ENCODE results near the gene ZNF385C. TPM values are rescaled to one million over a fixed set of nuclear protein-coding genes. Genes with fewer than 3 reads are reported as not detected.
"Not testable (repeated sequence)": the region's sequence is repeated elsewhere in the genome, so short reads cannot be mapped to it uniquely, and the experiment has no call there.

ZNF385C gene
- total RNA-seq: under 1 TPM in 3 of 9 donors, not detected in 6; 0.07 to 0.11 (median 0.11) TPM
- under 1 TPM; 0.11 to 0.16 (median 0.13) TPM for polyA plus RNA-seq
- long read RNA-seq, donor 1: 0 reads
- long read RNA-seq, donor 2: 0 reads
- long read RNA-seq, donor 3: 0 reads
- long read RNA-seq, donor 4: 0 reads
- long read RNA-seq, donor 5: 0 reads
- long read RNA-seq, donor 6: 0 reads
- long read RNA-seq, donor 7: 0 reads
- long read RNA-seq, donor 8: 0 reads
- long read RNA-seq, donor 9: 0 reads
- long read RNA-seq, donor 10: 0 reads

GRCh38 chr17:42097691-42098631 lies at the start of gene ZNF385C:
ZNF385C (minus strand) TSS chr17:42098473; CDS start chr17:42063056, 35,417 bp downstream.
- intact Hi-C loops (cut with DNase I): no loop called here
- Histone ChIP-seq H3K27ac (no peak within 1 kb of the TSS), H3K27me3 (peaks cover 7% of the 10 kb centered on the region), H3K4me3 (no peak within 1 kb of the TSS), H3K9me3 (replicated peaks in 1 of 3) (no peaks in the 10 kb centered on the region), H3K36me3 (replicated peaks in 1 of 2) (no peaks in the 10 kb centered on the region), H3K4me1 (replicated peaks in 1 of 2) (peaks cover 0 to 4% of the 10 kb centered on the region in 2 donors)
- DNase-seq: no peak
- TF ChIP-seq POLR2A (IDR thresholded peaks at IDR 0.05) (no peak), CTCF (IDR thresholded peaks at IDR 0.05) (no peak)
- 33 to 59% (median 35%) methylated on average over 19 to 52 of the region's 52 CpGs for WGBS, 4 donors

- Histone ChIP-seq H3K36me3 (replicated peaks in 1 of 2) (peaks cover 0 to 2% of the 10 kb centered on the region in 2 donors), H3K27me3 (no peaks in the 10 kb centered on the region), H3K27ac (no peak overlapping the region), H3K4me3 (no peak overlapping the region), H3K4me1 (replicated peaks in 1 of 2) (peaks cover 13 to 52% of the 10 kb centered on the region in 2 donors), H3K9me3 (replicated peaks in 1 of 3) (no peaks in the 10 kb centered on the region)
- 86 to 89% (median 86%) methylated on average over 10 to 13 of the region's 13 CpGs for WGBS, 4 donors
- intact Hi-C loops (cut with DNase I): no loop called here
- no peak for DNase-seq
- TF ChIP-seq CTCF (IDR thresholded peaks at IDR 0.05) (no peak), POLR2A (IDR thresholded peaks at IDR 0.05) (no peak)
Measured at GRCh38 chr17:42146911-42147607, 48.8 kb upstream of the ZNF385C start.

- DNase-seq; intact Hi-C loops (cut with DNase I); H3K9me3 ChIP-seq (replicated peaks in 1 of 3); H3K27me3 ChIP-seq; H3K4me3 ChIP-seq: not testable (repeated sequence)
- WGBS, 4 donors: 48 to 71% (median 66%) methylated on average over 4 of the region's 4 CpGs
- peaks cover 21 to 56% of the 10 kb centered on the region in 2 donors for H3K4me1 ChIP-seq (replicated peaks in 1 of 2)
- H3K27ac ChIP-seq: peak overlapping the region in 3 of 5 donors; percentile 9 to 67 (median 41)
- peaks cover 0 to 10% of the 10 kb centered on the region in 2 donors for H3K36me3 ChIP-seq (replicated peaks in 1 of 2)
Measured at GRCh38 chr17:42143138-42143537, 44.9 kb upstream of the ZNF385C start.

GRCh38 chr17:42142371-42142896 lies 44.2 kb upstream of the ZNF385C start:
- no peaks in the 10 kb centered on the region for H3K9me3 ChIP-seq (replicated peaks in 1 of 3)
- peak overlapping the region in 3 of 5 donors; percentile 9 to 67 (median 41) for H3K27ac ChIP-seq
- intact Hi-C loops (cut with DNase I): no loop called here
- TF ChIP-seq POLR2A (IDR thresholded peaks at IDR 0.05) (no peak), CTCF (IDR thresholded peaks at IDR 0.05) (no peak)
- no peak overlapping the region for H3K4me3 ChIP-seq
- no peaks in the 10 kb centered on the region for H3K27me3 ChIP-seq
- DNase-seq: no peak
- H3K4me1 ChIP-seq (replicated peaks in 1 of 2): peaks cover 22 to 63% of the 10 kb centered on the region in 2 donors
- peaks cover 0 to 10% of the 10 kb centered on the region in 2 donors for H3K36me3 ChIP-seq (replicated peaks in 1 of 2)
- WGBS, 4 donors: 57 to 71% (median 63%) methylated on average over 7 of the region's 7 CpGs
